HG02678 (cell line): Measurements from ENCODE around the gene OSGEP.

Source experiments
- ATAC-seq: cut with Tn5 transposase; IDR thresholded peaks from one replicate; pipeline ENCODE4 v1.9.1; 2021; ENCODE audit warnings: mild to moderate bottlenecking, moderate library complexity; ENCODE audit not compliant: unreplicated experiment

The OSGEP gene

GRCh38 chr14:20434701-20435581 is 19.7 kb downstream of the OSGEP start:
- ATAC-seq = no peak

- ATAC-seq = no peak
Measured at GRCh38 chr14:20429801-20430669, 24.6 kb downstream of the OSGEP start.

DNA sequence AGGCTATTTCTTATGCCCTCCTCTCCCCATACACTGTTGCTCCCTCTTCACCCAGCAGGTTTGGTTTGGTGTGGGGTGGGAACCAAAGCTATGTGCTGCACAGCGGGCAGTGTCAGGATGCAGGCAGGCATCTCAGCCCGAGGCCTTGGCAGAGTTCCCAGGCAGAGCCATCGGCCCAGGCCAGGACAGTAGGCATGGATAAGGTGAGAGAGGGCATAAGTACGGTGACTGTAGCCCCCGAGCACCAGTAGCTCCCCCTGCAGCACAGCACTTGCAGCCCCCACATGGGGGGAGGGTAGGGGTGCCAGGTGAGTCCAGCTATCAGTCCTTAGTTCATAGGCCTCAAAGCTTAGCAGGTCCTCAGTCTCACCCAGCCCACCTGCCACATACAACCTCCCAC is 25.8 kb downstream of the OSGEP start:
- ATAC-seq = no peak

- ATAC-seq = peak; percentile 32
Measured at GRCh38 chr14:20428010-20428365, 26.6 kb downstream of the OSGEP start.

GRCh38 chr14:20427231-20428009 is 27.2 kb downstream of the OSGEP start:
- peak; percentile 76 for ATAC-seq

GRCh38 chr14:20424851-20425250 is 29.8 kb downstream of the OSGEP start:
- ATAC-seq = no peak

- no peak for ATAC-seq
Measured at GRCh38 chr14:20422886-20423285, 31.7 kb downstream of the OSGEP start.

GRCh38 chr14:20421267-20421666 is 33.3 kb downstream of the OSGEP start:
- no peak for ATAC-seq

- ATAC-seq = no peak
Measured at GRCh38 chr14:20419419-20419818, 35.2 kb downstream of the OSGEP start.

- ATAC-seq = no peak
Measured at GRCh38 chr14:20418501-20418909, 36.1 kb downstream of the OSGEP start.

DNA sequence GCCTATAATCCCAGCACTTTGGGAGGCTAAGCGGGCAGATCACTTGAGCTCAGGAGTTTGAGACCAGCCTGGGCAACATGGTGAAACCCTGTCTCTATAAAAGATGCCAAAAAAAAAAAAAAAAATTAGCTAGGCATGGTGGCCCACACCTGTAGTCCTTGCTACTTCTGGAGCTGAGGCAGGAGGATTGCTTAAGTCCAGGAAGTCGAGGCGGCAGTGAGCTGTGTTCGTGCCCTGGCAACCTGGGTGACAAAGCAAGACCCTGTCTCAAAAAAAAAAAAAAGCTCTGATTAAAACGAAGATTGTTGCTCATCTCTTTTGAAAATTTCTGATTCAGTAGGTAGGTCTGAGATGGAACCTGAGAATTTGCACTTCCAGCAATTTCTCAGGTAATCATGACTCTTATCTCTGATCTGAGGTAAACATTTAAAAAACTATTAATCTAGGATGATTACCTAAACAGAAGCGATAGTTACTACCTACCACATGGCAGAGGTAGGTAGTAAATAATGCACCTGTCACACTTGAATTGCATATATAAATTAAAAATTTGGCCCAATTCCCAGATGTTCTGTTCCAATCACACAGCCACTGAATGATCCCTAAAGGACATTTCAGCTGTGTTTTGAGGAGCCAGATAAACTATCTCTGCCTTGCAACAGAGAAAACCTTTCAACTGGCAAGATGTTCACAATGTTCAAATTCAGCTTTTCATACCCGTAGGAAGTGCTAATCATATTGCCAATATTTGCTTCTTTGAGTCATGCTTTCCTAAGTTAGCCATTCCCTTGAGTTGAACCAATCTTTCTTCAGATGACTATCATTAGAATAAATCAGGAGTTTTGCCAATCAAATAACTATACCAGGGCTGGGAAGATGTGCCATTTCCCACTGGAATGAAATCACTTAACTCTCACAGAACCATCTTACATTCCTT is 37.1 kb downstream of the OSGEP start:
- ATAC-seq = no peak

DNA sequence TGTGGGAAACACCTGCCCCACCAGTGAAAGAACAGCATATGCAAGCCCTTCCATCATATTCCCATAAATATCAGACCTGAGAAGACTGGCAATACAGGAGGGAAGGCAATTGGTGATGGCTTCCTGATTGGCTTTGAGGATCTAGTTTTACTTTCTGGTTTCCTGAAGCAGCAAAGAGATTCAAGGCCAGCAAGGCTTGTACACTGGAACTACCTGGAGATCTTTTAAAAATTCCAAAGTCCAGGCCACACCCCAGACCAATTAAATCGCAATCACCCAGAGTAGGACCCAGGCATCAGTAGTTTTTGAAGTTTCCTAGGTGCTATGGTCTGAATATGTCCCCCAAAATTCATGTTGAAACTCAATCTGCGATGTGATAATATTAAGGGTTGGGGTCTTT is 38.4 kb downstream of the OSGEP start:
- ATAC-seq = no peak

- ATAC-seq = no peak
Measured at GRCh38 chr14:20415782-20416206, 38.8 kb downstream of the OSGEP start.

GRCh38 chr14:20413744-20414082 is 40.9 kb downstream of the OSGEP start:
- ATAC-seq = peak; percentile 38

GRCh38 chr14:20412876-20413743 is 41.5 kb downstream of the OSGEP start, which contains the start of gene TEP1:
TEP1 (minus strand) TSS chr14:20413501; CDS start chr14:20408439, 5,062 bp downstream.
- ATAC-seq = peak; percentile 75

GRCh38 chr14:20412411-20412810 is 42.2 kb downstream of the OSGEP start:
- peak; percentile 63 for ATAC-seq

DNA sequence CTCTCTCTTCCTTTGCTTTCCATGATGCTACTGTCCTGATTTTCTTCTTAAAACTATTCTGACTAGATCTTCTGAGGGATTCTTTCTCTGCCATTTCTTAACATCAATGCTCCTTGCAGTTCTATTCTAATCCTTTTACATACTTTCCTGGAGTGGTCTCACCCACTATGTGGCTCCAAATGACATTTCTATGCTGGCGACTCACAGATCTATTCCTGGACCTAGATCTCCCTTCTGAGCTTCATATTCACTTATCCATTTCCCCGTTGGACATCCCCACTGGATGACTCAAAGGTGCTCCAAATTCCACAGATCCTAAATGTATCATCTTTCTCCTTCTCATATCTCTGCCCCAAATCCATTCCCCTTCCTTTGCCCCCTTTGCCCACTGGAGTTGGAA is 45.4 kb downstream of the OSGEP start:
- no peak for ATAC-seq

DNA sequence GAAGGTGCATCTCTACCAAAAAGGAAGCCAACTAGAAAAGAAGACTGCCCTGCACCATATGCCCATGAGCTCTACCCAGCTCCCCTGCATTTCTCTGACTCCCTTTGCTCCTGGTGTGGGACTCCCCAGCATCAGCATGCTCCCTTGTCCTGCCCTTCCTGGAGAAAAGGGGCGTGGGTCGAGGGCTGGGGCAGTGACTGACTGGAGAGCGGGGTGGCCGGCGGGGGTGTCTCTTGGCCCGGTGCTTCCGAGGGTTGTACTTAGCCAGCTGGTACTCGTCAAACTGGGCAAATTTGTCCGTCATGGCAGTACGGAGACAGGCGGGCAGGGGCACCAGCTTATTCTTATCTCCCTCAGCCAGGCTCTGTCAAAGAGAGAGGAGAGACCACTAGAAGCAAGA is 51.1 kb downstream of the OSGEP start:
- no peak for ATAC-seq

DNA sequence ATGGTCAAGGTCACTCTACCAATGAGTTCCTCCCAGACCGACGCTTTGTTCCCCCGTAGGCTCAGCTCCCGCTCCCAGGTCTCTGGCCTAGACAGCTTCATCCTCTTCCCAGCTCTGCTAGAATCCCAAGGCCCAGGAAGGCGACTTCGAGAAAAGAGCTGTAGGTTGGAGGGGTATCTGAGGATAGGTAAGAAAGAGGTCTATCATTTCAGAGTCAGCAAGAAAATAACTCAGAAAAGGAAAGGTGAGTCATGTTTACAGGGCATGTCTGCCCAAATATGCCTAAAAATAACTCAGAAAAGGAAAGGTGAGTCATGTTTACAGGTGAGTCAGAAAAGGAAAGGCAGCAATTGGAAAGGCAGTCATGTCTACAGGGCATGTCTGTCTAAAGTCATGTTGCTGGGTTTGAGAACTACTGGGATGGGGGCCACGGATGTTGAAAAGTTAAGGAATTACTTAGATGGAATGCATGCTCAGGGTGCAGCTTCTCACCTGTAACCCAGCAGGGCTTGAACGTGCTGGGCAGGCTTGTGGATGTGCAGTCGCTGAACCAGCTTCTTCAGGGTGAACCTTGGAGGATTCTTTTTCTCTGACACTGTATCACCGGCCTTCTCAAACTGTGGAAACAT is 53.5 kb downstream of the OSGEP start:
- ATAC-seq = no peak
